ENCODE measurements around the gene SNX33.

DNA sequence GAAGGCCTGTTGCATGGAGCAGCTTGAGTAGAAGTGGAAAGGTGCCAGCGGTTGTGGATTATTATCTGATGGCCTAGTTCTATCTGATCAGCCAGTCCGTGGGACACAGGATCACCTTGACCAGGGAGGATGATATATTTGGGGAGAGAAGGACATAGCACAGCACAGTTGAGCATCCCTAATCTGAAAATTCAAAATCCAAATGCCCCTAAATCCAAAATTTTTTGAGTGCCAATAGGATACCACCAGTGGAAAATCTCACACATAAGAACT, 58.9 kb downstream of the SNX33 start:
- TF ChIP-seq, protein P1, sequence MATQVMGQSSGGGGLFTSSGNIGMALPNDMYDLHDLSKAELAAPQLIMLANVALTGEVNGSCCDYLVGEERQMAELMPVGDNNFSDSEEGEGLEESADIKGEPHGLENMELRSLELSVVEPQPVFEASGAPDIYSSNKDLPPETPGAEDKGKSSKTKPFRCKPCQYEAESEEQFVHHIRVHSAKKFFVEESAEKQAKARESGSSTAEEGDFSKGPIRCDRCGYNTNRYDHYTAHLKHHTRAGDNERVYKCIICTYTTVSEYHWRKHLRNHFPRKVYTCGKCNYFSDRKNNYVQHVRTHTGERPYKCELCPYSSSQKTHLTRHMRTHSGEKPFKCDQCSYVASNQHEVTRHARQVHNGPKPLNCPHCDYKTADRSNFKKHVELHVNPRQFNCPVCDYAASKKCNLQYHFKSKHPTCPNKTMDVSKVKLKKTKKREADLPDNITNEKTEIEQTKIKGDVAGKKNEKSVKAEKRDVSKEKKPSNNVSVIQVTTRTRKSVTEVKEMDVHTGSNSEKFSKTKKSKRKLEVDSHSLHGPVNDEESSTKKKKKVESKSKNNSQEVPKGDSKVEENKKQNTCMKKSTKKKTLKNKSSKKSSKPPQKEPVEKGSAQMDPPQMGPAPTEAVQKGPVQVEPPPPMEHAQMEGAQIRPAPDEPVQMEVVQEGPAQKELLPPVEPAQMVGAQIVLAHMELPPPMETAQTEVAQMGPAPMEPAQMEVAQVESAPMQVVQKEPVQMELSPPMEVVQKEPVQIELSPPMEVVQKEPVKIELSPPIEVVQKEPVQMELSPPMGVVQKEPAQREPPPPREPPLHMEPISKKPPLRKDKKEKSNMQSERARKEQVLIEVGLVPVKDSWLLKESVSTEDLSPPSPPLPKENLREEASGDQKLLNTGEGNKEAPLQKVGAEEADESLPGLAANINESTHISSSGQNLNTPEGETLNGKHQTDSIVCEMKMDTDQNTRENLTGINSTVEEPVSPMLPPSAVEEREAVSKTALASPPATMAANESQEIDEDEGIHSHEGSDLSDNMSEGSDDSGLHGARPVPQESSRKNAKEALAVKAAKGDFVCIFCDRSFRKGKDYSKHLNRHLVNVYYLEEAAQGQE (IDR thresholded peaks at IDR 0.05; ENCODE audit: low read depth): no peak
- TF ChIP-seq, protein P2, sequence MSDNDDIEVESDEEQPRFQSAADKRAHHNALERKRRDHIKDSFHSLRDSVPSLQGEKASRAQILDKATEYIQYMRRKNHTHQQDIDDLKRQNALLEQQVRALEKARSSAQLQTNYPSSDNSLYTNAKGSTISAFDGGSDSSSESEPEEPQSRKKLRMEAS (IDR thresholded peaks at IDR 0.05): no peak
- TF ChIP-seq NFIC (IDR thresholded peaks at IDR 0.05) (no peak), ZBTB7A (IDR thresholded peaks at IDR 0.05; ENCODE audit: low read depth) (no peak), YY1 (IDR thresholded peaks at IDR 0.05; ENCODE audit: low read depth) (no peak), EP300 (IDR thresholded peaks at IDR 0.05; ENCODE audit: borderline replicate concordance) (no peak), FOXM1 (IDR thresholded peaks at IDR 0.05; ENCODE audit: borderline replicate concordance, low read depth) (no peak), TCF12 (IDR thresholded peaks at IDR 0.05; ENCODE audit: low read depth) (no peak), TEAD4 (IDR thresholded peaks at IDR 0.05) (no peak), TAF1 (IDR thresholded peaks at IDR 0.05; ENCODE audit: low read depth) (no peak), RAD21 (IDR thresholded peaks at IDR 0.05; ENCODE audit: low read depth) (no peak), CEBPB (IDR thresholded peaks at IDR 0.05) (no peak)
- TF ChIP-seq, protein P3, sequence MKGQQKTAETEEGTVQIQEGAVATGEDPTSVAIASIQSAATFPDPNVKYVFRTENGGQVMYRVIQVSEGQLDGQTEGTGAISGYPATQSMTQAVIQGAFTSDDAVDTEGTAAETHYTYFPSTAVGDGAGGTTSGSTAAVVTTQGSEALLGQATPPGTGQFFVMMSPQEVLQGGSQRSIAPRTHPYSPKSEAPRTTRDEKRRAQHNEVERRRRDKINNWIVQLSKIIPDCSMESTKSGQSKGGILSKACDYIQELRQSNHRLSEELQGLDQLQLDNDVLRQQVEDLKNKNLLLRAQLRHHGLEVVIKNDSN (IDR thresholded peaks at IDR 0.05): no peak

Data from Ishikawa (cell line).